HG02885 (cell line): Measurements from ENCODE around the gene GSK3B.

Experiments
- ATAC-seq: cut with Tn5 transposase; IDR thresholded peaks from one replicate; pipeline ENCODE4 v1.9.1; 2021; ENCODE audit warnings: mild to moderate bottlenecking; ENCODE audit not compliant: unreplicated experiment, poor library complexity

The GSK3B gene

DNA sequence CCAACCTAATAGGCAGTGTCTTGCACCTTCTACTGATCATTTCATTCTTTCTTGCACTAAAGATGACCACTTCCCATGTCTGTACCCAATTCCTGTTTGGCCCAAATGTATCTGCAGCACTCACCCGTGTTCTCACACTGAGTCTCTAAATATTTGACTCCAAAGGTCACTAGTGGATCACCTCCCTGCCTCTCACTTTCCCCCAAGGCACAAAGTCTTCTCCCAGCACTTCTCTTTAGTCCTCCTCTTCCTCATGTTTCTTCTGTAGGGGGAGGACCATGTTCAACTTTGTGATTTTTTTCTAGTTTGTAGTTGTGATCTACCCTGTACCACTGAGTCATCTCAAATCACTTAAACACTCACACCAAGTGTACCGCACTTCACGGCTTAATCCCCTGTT, 298.4 kb downstream of the GSK3B start:
- ATAC-seq, result no peak

DNA sequence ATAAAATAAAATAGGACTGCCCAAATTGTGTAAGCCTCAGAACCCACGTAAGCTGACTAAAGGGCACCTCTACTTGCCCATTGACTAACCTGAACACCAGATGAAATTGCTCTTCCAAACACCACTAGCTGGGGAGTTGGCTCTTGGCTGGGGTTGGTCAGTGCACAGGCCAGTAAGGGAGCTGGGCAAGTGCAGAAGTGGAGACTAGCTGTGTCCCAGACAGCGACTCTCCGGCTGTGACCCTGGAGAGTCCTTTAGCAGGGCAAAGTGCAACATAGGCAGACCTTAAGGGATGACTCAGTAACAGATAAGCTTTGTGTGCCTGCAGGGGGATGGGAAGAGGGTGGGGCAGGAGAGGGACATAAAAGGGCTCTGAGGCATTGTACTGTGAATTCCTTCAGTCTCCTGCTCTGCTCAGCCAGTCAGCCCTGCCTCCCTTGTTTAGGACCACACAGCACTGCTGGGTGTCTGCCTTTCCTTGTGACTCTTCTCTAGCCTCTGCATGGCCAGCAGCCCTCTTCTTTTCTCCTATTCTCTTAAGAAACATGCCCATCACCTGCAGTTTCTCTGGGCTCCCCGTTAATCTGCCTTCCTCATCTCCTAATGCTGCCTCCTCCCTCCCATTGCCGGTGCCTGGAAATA, 299.2 kb downstream of the GSK3B start:
- no peak for ATAC-seq

DNA sequence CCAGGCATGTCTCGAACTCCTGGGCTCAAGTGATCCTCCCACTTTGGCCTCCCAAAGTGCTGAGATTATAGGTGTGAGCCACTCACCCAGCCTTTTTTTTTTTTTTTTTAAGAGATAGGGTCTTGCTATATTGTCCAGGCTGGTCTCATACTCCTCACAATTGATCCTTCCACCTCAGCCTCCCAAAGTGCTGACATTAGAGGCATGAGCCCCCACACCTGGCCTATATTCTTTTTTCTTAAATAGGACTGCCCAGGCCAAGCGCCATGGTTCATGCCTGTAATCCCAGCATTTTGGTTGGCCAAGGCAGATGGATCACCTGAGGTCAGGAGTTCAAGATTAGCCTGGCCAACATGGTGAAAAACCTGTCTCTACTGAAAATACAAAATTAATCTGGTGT, 299.8 kb downstream of the GSK3B start:
- ATAC-seq, result no peak

DNA sequence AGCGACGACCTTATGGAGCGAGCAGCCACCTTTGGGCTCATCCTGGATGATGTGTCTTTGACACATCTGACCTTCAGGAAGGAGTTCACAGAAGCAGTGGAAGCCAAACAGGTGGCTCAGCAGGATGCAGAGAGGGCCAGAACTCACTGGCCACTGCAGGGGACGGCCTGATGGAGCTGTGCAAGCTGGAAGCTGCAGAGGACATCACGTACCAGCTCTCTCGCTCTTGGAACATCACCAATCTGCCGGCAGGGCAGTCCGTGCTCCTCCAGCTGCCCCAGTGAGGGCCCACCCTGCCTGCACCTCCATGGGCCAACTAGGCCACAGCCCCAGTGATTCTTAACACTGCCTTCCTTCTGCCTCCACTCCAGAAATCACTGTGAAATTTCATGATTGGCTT, 302.0 kb downstream of the GSK3B start:
- ATAC-seq, result no peak

DNA sequence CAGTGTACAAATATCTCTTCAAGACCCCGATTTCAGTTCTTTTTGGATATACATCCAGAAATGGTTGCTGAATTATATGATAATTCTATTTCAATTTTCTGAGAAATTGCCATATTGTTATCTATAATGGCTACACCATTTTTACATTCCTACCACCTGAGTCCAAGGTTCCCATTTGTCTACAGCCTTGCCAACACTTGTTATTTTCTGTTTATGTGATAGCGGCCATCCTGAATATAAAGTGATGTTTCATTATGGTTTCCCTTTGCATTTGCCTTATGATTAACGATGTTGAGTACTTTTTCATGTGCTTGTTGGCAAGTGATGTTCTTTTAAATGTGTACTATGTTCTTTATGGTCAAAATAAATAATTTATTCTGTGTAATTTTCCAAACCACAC, 303.9 kb downstream of the GSK3B start:
- no peak for ATAC-seq

DNA sequence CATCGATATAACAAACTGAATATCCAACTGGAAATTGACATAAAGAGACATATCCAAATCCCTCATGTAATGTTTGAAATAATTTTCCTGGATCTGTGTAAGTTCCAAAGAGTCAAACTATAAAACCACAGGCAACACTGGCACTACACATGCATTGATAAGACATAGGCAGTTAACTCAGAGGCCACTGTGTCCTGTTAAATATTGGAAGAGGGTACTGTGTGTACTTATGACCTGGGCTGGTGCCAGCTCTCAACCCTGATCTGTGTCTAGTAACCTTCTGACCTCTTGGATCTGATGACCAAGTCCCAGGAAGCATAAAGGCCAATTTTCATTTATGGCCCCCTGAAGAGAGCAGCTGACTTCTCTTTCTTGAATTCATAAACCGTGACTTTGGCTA, 307.8 kb downstream of the GSK3B start:
- no peak for ATAC-seq

DNA sequence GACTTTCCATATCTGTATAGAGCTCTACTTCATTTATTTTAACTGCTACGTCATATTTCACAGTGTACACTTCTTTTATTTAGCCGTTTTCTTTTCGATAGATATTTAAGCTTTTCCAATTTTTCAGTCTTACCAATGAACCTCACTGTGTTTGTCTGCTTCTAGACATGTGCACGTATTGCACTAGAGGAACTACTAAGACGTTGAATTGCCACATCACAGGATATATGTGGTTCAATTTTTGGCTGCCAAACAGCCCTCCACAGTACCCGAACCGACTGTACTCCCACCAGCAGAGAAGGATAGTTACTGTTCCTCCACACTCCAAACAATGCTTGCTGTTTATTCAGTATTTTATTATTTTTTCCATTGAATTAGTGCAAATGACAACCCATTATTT, 310.4 kb downstream of the GSK3B start:
- ATAC-seq, result no peak

DNA sequence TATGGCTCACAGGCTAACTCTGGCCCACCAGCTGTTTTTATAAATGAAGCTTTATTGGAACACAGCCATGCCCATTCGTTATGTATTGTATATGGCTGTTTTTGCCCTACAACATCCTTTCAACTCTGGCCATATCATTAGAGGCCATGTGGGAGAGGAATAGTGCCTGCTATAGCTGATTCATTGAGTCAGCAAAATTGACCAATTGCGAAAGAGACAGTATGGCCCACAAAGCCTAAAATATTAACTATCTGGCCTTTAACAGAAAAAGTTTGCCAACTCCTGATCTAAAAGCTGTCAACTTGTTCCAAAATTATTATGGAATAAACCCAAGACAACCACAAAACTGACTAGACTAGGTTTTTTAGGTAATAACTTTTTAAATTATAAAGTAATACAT, 311.0 kb downstream of the GSK3B start:
- ATAC-seq, result no peak

DNA sequence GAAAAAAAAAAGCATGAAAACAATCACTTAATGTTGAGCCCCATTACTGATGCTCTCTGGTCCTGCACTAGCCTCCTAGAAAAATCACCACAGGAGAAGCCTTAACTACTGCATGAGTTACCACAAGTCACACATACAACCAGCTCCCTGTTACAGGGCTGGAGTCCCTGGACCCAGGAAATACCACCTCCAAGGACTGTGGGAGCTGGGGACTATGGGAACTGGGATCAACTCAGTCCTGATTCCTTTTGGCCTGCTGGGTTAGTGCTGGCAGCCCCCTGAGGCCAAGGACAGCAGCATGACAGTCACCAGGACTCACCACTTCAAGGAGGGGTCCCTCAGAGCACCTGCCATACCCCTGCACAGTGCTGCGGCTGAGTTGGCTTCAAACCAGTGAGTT, 311.8 kb downstream of the GSK3B start:
- ATAC-seq, result no peak

DNA sequence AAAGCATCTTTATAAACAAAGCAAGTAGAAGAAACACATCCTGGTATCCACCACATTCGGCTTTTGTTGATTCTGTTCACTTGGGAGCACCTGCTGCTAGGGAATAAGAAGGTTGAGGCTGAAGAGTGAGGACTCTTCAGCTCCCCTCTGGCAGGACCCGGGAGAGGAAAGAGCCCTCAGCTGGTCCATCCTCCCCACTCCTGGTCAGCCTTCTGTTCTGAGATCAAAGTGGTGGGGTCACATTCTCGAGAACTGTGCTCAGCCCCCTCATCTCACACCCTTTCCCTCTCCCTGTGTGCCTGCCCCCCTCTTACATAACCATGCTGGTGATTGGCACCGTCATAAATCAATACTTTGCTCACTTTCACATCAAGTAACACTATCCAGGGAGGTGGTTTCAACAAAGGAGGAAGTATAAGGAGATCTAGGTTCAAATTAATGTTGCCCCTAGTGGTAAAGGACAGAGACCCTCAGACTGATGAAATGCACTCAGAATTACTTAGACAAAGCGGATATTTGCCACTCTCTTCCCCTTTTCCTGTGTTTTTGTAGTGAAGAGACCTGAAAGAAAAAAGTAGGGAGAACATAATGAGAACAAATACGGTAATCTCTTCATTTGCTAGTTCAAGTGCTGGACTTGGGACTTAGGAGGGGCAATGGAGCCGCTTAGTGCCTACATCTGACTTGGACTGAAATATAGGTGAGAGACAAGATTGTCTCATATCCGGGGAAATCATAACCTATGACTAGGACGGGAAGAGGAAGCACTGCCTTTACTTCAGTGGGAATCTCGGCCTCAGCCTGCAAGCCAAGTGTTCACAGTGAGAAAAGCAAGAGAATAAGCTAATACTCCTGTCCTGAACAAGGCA, 312.7 kb downstream of the GSK3B start, which contains the start of gene NR1I2:
Gene NR1I2 (plus strand): TSS at position 772 of the 869 bp plus-strand sequence.
- ATAC-seq, result no peak

DNA sequence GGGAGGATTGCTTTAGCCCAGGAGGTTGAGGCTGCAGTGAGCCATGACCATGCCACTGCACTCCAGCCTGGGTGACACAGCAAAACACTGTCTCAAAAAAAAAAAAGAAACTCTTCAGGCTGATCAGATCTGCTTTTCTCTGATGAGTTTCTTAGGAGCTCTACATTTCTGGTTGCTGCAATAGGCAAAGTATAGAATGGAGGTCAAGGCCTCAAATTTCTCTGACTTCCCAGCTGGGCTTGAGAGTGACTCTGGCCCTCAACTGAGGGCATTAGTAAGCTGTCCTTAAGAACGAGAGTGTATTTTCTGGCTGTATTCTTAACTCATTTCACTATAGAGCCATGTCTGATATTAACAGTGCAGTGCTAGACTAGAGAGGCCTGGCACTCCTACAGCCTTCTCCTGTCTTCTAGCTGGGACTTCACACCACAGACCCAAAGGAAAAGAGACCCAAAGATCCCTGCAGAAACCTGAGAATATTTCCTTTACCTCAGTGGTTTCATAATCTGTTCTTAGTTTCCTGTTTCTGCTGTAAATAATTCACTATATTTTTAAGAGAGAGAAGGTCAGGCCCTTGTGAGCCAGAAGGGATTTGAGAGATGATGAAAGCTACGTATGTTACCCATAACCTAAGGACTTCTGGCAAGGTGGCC, 314.4 kb downstream of the GSK3B start:
- ATAC-seq, result no peak

DNA sequence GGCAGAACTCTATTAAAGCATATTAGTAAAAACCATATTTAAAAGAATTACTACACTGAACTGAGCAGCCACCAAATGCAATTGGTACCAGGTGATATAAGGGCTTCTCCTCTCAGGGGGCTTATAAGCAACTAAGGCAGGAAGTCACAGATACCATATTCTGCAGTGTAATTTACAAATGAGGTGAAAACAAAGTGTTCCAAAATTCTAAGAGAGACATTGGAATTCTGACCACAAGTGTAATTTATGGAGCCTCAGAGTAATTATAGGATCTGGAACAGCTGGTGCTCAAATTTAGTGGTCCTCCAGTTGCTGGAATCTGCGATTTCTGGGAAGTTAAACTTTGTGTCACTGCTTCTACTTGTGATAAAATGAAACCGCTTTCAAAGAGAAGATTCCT, 315.4 kb downstream of the GSK3B start:
- no peak for ATAC-seq

DNA sequence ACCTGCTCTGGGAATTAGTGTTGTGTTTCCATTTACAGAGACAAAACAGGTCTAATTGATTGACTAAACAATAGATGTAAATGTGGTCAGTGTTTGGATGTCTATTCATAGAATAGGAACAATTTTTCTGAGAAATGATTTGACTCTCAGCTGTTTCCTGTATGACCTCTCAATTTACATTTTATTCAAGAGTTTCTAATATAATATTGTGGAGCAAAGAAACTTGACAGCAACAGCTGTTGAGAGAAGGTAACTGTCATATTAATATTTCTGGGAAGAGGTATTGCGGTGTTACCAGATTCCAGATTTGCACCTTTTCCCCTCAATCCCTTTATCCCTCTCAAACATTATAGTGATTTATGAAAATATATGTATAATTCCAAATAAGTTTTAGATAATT, 316.1 kb downstream of the GSK3B start:
- no peak for ATAC-seq

DNA sequence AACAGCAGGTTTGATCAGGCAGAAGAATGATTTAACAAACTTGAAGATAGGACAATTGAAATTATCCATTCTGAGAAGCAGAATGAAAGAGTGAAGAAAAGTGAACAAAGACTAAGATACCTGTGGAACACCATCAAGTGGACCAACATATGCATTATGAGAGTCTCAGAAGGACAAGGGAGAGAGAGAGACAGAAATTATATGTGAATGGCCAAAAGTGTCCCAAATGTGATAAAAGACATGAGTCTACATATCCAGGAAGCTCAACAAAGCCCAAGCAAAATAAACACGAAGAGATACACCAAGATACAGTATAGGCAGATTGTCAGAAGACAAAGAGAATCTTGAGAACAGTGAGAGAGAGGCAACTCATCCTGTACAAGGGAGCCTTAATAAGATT, 317.9 kb downstream of the GSK3B start:
- ATAC-seq, result no peak

DNA sequence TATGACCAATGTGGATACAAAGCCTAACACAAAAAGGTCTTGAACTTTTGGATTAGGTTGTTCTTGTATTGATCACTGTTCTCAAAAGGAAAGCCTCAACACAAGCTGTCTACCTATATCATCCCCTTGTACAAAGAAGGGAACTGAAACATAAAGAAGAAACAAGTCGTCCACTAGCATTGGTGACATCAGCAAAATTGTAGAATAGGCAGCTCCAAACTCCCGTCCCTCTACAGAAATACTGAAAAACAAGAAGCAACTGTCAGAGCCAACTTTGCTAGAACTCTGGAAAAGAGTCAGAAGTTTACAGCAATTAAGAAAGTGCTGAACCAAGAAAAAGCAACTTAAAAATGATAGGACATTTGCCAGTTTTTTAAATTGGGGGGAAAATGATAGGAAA, 319.8 kb downstream of the GSK3B start:
- peak; percentile 95 for ATAC-seq
